ENCODE results near the gene FAM162B. TPM values are rescaled to one million over a fixed set of nuclear protein-coding genes. Genes with fewer than 3 reads are reported as not detected.

The FAM162B gene
- total RNA-seq, 1 donor from 2014 or later, result not detected

DNA sequence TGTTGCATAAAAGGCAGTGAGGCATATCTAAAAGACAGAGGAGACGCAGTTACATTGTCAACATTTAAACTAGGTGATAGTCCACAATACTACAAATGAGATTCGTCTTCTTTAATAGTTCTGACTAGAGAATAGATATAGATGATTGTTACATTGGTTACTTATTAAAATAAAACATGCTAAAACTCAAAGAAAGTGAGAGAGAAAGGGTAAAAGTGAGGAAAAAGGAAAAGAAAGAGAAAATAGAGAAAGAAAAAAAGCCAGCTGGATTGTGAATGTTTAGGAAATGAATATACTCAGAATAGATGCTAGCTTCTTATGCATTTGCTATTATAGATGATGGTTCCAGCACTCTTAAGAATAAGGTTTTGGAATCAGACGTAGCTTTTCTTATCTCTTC is 27.7 kb upstream of the FAM162B start:
- no peak for FAIRE-seq
- no peak overlapping the region for H3K4me3 ChIP-seq (ENCODE audit: low read depth, low read length)
- no peak for DNase-seq (ENCODE audit: low read depth)
- H3K36me3 ChIP-seq (ENCODE audit: control insufficient read depth, insufficient read depth, low read length), result no peaks in the 10 kb centered on the region
- no peaks in the 10 kb centered on the region for H3K27me3 ChIP-seq (ENCODE audit: control insufficient read depth, insufficient read depth, low read length)
- TF ChIP-seq CTCF (IDR thresholded peaks at IDR 0.05; ENCODE audit: insufficient read depth, low read length, severe bottlenecking), result no peak

DNA sequence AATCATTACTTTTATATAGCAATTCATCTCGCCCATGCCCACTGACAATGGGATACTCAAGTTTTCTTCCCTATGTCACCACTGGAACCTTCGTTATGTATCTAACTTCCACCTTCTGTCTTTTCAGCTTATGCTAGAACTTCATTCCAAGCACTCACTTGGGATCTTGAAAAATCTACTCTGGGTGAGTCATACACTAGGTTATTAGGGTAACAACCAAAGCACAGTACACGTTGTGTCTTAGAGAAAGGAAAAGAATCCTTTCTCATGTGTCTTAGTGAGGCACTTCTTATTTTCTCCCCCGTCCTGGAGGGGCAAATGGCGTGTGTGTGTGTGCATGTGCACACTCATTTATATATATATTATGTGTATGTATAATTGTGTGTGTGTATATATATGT is 18.3 kb upstream of the FAM162B start:
- H3K36me3 ChIP-seq (ENCODE audit: control insufficient read depth, insufficient read depth, low read length), result no peaks in the 10 kb centered on the region
- no peak overlapping the region for H3K4me3 ChIP-seq (ENCODE audit: low read depth, low read length)
- peak; percentile 8 for DNase-seq (ENCODE audit: low read depth)
- TF ChIP-seq CTCF (IDR thresholded peaks at IDR 0.05; ENCODE audit: insufficient read depth, low read length, severe bottlenecking), result no peak
- FAIRE-seq, result no peak
- H3K27me3 ChIP-seq (ENCODE audit: control insufficient read depth, insufficient read depth, low read length), result no peaks in the 10 kb centered on the region

DNA sequence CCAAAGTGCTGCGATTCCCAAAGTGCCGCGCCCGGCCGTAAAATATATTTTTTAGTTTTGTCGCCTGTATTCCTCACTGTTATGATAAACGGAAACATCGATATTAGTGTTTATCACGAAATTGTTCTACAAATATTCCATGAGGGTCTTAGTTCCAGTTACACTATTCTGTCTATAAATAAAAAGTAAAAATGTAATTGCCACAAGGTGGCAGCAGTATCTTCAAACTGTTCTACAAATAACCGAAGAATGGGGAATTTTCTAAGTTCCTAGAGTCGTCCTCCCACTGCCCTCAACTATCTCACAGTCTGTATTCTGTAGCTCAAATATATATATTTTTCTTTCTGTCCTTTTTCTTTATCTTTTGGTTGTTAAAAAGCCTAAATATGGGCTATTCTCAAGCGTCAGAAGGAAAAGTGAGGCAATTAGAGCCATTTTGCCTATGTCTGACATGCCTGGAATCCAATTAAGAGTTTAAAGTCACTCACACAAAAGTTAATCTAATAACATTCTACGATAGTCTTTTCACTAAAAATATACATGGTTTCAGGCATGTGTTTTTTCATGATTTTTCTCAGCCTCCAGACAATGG is 14.2 kb upstream of the FAM162B start:
- Histone ChIP-seq H3K36me3 (ENCODE audit: control insufficient read depth, insufficient read depth, low read length) (no peaks in the 10 kb centered on the region), H3K4me3 (ENCODE audit: low read depth, low read length) (no peak overlapping the region), H3K27me3 (ENCODE audit: control insufficient read depth, insufficient read depth, low read length) (no peaks in the 10 kb centered on the region)
- no peak for TF ChIP-seq CTCF (IDR thresholded peaks at IDR 0.05; ENCODE audit: insufficient read depth, low read length, severe bottlenecking)
- no peak for FAIRE-seq
- DNase-seq (ENCODE audit: low read depth), result peak; percentile 47

DNA sequence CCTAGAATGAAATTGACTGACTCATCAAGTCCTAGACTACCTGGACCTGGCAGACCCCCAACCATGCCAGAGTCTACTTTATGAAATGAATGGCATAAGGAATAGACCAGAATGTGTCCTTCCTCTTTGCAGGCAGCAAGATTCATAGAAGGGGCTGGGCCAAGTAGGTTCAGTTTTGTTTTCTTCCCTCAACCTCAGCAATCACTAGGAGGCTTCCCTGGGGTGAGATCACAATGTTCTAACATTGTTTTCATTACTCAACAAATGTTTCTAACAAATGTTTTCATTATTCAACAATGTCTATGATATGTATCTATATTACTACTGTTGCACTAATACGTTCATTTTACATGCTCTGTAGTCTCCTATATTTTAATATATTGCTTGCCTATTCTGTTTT is 8.4 kb upstream of the FAM162B start:
- no peak for TF ChIP-seq CTCF (IDR thresholded peaks at IDR 0.05; ENCODE audit: insufficient read depth, low read length, severe bottlenecking)
- no peak for DNase-seq (ENCODE audit: low read depth)
- FAIRE-seq, result no peak
- Histone ChIP-seq H3K27me3 (ENCODE audit: control insufficient read depth, insufficient read depth, low read length) (no peaks in the 10 kb centered on the region), H3K36me3 (ENCODE audit: control insufficient read depth, insufficient read depth, low read length) (no peaks in the 10 kb centered on the region), H3K4me3 (ENCODE audit: low read depth, low read length) (no peak overlapping the region)

DNA sequence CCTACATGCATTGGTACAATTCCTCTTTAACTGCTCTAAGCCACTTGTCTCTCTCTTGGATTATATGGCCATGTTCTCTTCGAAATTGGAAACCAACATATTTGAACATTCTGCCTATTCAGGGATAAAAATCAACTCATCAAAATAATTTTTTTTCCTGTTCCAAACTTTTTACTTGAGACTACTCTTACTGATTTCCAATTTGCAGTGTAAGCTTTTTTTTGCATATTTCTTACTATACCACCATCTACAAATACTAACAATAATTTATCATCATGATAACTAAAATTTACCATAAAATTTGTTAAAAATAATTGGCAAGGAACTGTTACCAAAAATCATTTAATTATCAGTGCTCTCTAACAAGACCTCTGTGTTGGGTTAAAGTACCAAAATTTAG is 6.9 kb upstream of the FAM162B start:
- Histone ChIP-seq H3K27me3 (ENCODE audit: control insufficient read depth, insufficient read depth, low read length) (no peaks in the 10 kb centered on the region), H3K36me3 (ENCODE audit: control insufficient read depth, insufficient read depth, low read length) (no peaks in the 10 kb centered on the region), H3K4me3 (ENCODE audit: low read depth, low read length) (no peak overlapping the region)
- DNase-seq (ENCODE audit: low read depth) (no peak), FAIRE-seq (no peak)
- no peak for TF ChIP-seq CTCF (IDR thresholded peaks at IDR 0.05; ENCODE audit: insufficient read depth, low read length, severe bottlenecking)

DNA sequence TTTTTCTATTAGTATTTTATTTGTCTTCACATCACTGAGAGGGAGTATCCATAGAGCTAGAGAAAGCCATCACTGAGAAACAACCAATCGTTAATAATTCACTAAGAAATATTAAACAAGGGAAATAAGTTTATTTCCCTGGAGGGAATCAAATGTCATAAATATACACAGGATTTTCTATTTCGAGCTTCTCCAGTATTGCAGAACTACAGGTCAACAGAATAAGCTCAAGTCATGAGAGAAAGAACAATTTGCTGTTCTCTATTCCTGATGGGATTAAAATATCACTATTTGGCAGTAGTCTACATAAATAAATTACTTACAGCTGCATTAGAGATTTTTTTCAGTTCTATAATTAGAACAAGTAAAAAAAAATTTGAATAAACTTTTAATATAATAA is 2.2 kb upstream of the FAM162B start:
- no peaks in the 10 kb centered on the region for H3K36me3 ChIP-seq (ENCODE audit: control insufficient read depth, insufficient read depth, low read length)
- FAIRE-seq (no peak), DNase-seq (ENCODE audit: low read depth) (no peak)
- peaks cover 13% of the 10 kb centered on the region for H3K27me3 ChIP-seq (ENCODE audit: control insufficient read depth, insufficient read depth, low read length)
- TF ChIP-seq CTCF (IDR thresholded peaks at IDR 0.05; ENCODE audit: insufficient read depth, low read length, severe bottlenecking), result no peak
- H3K4me3 ChIP-seq (ENCODE audit: low read depth, low read length), result no peak overlapping the region

All from bronchial epithelial cell (primary cell).